ENCODE results near the gene CBX4.

GRCh38 chr17:79819534-79820276, 19.5 kb downstream of the CBX4 start:
- TF ChIP-seq CTCF (IDR thresholded peaks at IDR 0.05) (no peak), POLR2A (IDR thresholded peaks at IDR 0.05) (no peak), POLR2AphosphoS5 (IDR thresholded peaks at IDR 0.05) (no peak), EP300 (IDR thresholded peaks at IDR 0.05) (no peak)

Data from upper lobe of left lung (tissue), 4 donors.